ENCODE measurements around the gene SLC37A1.

SLC37A1 gene

DNA sequence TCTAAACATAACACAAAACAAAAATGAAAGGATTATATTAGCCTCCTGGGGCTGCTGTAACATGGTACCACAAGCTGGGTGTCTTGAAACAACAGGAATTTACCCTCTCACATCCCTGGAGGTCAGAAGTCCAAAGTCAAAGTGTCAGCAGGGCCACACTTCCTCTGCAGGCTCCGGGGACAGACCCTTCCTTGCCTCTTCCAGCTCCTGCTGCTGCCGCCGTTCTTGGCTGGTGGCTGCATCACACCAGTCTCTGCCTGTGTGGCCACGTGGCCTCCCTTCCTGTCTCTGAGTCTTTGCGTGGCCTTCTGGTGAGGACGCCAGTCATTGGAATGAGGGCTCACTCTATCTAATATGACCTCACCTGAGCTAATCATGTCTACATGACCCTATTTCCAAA lies 8.2 kb downstream of the SLC37A1 start:
- TF ChIP-seq TAF1 (IDR thresholded peaks at IDR 0.05; ENCODE audit: borderline replicate concordance, insufficient read depth, low read length) (no peak), POLR2AphosphoS5 (IDR thresholded peaks at IDR 0.05; ENCODE audit: low read depth, low read length) (no peak), FOXP2 (optimal IDR thresholded peaks at IDR 0.05; ENCODE audit: borderline replicate concordance, extremely low read depth, extremely low read length, insufficient read depth) (no peak), SIN3A (IDR thresholded peaks at IDR 0.05; ENCODE audit: borderline replicate concordance, insufficient read depth, low read length) (no peak)
- TF ChIP-seq, protein P1, sequence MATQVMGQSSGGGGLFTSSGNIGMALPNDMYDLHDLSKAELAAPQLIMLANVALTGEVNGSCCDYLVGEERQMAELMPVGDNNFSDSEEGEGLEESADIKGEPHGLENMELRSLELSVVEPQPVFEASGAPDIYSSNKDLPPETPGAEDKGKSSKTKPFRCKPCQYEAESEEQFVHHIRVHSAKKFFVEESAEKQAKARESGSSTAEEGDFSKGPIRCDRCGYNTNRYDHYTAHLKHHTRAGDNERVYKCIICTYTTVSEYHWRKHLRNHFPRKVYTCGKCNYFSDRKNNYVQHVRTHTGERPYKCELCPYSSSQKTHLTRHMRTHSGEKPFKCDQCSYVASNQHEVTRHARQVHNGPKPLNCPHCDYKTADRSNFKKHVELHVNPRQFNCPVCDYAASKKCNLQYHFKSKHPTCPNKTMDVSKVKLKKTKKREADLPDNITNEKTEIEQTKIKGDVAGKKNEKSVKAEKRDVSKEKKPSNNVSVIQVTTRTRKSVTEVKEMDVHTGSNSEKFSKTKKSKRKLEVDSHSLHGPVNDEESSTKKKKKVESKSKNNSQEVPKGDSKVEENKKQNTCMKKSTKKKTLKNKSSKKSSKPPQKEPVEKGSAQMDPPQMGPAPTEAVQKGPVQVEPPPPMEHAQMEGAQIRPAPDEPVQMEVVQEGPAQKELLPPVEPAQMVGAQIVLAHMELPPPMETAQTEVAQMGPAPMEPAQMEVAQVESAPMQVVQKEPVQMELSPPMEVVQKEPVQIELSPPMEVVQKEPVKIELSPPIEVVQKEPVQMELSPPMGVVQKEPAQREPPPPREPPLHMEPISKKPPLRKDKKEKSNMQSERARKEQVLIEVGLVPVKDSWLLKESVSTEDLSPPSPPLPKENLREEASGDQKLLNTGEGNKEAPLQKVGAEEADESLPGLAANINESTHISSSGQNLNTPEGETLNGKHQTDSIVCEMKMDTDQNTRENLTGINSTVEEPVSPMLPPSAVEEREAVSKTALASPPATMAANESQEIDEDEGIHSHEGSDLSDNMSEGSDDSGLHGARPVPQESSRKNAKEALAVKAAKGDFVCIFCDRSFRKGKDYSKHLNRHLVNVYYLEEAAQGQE (IDR thresholded peaks at IDR 0.05; ENCODE audit: insufficient read depth in 1 of 2, low read depth in 2 of 2, low read length in 2 of 2): no peak

GRCh38 chr21:42522271-42522670 lies 8.6 kb downstream of the SLC37A1 start:
- TF ChIP-seq SIN3A (IDR thresholded peaks at IDR 0.05; ENCODE audit: borderline replicate concordance, insufficient read depth, low read length) (no peak), TAF1 (IDR thresholded peaks at IDR 0.05; ENCODE audit: borderline replicate concordance, insufficient read depth, low read length) (no peak), FOXP2 (optimal IDR thresholded peaks at IDR 0.05; ENCODE audit: borderline replicate concordance, extremely low read depth, extremely low read length, insufficient read depth) (no peak), POLR2AphosphoS5 (IDR thresholded peaks at IDR 0.05; ENCODE audit: low read depth, low read length) (no peak)
- TF ChIP-seq, protein P1 (IDR thresholded peaks at IDR 0.05; ENCODE audit: insufficient read depth in 1 of 2, low read depth in 2 of 2, low read length in 2 of 2): no peak

- TF ChIP-seq FOXP2 (optimal IDR thresholded peaks at IDR 0.05; ENCODE audit: borderline replicate concordance, extremely low read depth, extremely low read length, insufficient read depth): no peak
- TF ChIP-seq TAF1 (IDR thresholded peaks at IDR 0.05; ENCODE audit: borderline replicate concordance, insufficient read depth, low read length): no peak
- TF ChIP-seq POLR2AphosphoS5 (IDR thresholded peaks at IDR 0.05; ENCODE audit: low read depth, low read length): no peak
- no peak for TF ChIP-seq SIN3A (IDR thresholded peaks at IDR 0.05; ENCODE audit: borderline replicate concordance, insufficient read depth, low read length)
- TF ChIP-seq, protein P1 (IDR thresholded peaks at IDR 0.05; ENCODE audit: insufficient read depth in 1 of 2, low read depth in 2 of 2, low read length in 2 of 2): no peak
Measured at GRCh38 chr21:42522771-42523170, 9.1 kb downstream of the SLC37A1 start.

GRCh38 chr21:42523211-42523610 lies 9.6 kb downstream of the SLC37A1 start:
- no peak for TF ChIP-seq POLR2AphosphoS5 (IDR thresholded peaks at IDR 0.05; ENCODE audit: low read depth, low read length)
- TF ChIP-seq TAF1 (IDR thresholded peaks at IDR 0.05; ENCODE audit: borderline replicate concordance, insufficient read depth, low read length): no peak
- TF ChIP-seq FOXP2 (optimal IDR thresholded peaks at IDR 0.05; ENCODE audit: borderline replicate concordance, extremely low read depth, extremely low read length, insufficient read depth): no peak
- TF ChIP-seq SIN3A (IDR thresholded peaks at IDR 0.05; ENCODE audit: borderline replicate concordance, insufficient read depth, low read length): no peak
- TF ChIP-seq, protein P1 (IDR thresholded peaks at IDR 0.05; ENCODE audit: insufficient read depth in 1 of 2, low read depth in 2 of 2, low read length in 2 of 2): no peak

- TF ChIP-seq, protein P1 (IDR thresholded peaks at IDR 0.05; ENCODE audit: insufficient read depth in 1 of 2, low read depth in 2 of 2, low read length in 2 of 2): no peak
- no peak for TF ChIP-seq POLR2AphosphoS5 (IDR thresholded peaks at IDR 0.05; ENCODE audit: low read depth, low read length)
- TF ChIP-seq TAF1 (IDR thresholded peaks at IDR 0.05; ENCODE audit: borderline replicate concordance, insufficient read depth, low read length): no peak
- no peak for TF ChIP-seq SIN3A (IDR thresholded peaks at IDR 0.05; ENCODE audit: borderline replicate concordance, insufficient read depth, low read length)
- TF ChIP-seq FOXP2 (optimal IDR thresholded peaks at IDR 0.05; ENCODE audit: borderline replicate concordance, extremely low read depth, extremely low read length, insufficient read depth): no peak
Measured at GRCh38 chr21:42523941-42524340, 10.3 kb downstream of the SLC37A1 start.
